ENCODE results near the gene SBF2. TPM values are rescaled to one million over a fixed set of nuclear protein-coding genes. Genes with fewer than 3 reads are reported as not detected.

The SBF2 gene
- total and polyA plus RNA-seq, 9 of the 15 experiments (the other 6 are each of a cell fraction or from before 2014, with no cell fraction given) = 0.80 to 9.5 (median 5.0) TPM

DNA sequence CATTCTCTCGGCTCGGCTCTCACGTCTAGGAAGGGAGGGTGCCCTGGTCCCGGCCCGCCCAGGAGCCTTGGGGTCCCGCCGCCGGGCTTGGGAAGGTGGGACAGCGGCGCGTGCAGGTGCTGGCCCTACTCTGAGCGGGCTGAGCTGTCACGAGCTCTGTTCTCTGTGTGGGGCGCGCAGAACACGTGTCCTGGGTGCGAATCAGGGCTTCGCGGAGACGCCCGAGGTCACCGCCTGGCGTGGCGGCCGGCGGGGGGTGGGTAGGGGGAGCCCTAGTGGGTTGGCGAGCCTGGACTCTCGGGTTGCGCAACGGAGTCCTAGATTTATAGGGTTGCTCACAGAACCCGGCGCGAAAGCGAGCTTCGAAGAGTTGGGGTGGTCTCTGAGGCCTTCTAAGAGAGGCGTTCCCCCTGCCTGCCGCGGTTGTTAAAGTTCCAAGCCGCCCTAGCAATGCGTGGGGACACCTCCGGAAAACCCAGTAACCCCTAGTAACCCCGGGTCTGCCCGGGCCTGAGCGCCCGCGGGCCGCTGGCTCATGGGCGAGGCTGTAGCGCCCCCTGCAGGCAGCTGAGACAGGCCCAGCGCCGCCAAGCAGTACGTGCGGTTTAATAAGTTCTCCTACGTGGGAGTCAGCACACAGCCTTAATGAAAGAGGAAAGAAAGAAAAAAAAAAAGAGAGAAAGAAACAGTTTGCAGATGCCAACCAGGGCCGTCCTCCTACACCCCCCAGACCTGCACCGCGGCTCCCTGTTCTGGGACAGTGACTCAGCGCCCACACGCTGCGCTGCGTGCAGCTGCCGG, 13.6 kb upstream of the SBF2 start (continued):
- TF ChIP-seq MAFG (tag; conservative IDR thresholded peaks at IDR 0.05) (peak; percentile 85), TEAD1 (CRISPR knock-in tag; IDR thresholded peaks at IDR 0.05) (no peak), RFX5 (IDR thresholded peaks at IDR 0.05; ENCODE audit: low read depth, low read length) (no peak), CBX2 (IDR thresholded peaks at IDR 0.05; ENCODE audit: insufficient read depth, low read length, poor library complexity, severe bottlenecking) (no peak), SMARCC2 (IDR thresholded peaks at IDR 0.05; ENCODE audit: low read depth) (peak; percentile 68), POLR2B (IDR thresholded peaks at IDR 0.05; ENCODE audit: low read depth, partially characterized antibody) (no peak), L3MBTL2 (IDR thresholded peaks at IDR 0.05) (peak; percentile 66), ZFP30 (CRISPR knock-in tag; IDR thresholded peaks at IDR 0.05; ENCODE audit: borderline replicate concordance) (no peak), NFXL1 (CRISPR knock-in tag; IDR thresholded peaks at IDR 0.05) (no peak), ZNF586 (CRISPR knock-in tag; conservative IDR thresholded peaks at IDR 0.05) (no peak), CBFB (CRISPR knock-in tag; IDR thresholded peaks at IDR 0.05) (no peak)
- TF ChIP-seq, protein P1, sequence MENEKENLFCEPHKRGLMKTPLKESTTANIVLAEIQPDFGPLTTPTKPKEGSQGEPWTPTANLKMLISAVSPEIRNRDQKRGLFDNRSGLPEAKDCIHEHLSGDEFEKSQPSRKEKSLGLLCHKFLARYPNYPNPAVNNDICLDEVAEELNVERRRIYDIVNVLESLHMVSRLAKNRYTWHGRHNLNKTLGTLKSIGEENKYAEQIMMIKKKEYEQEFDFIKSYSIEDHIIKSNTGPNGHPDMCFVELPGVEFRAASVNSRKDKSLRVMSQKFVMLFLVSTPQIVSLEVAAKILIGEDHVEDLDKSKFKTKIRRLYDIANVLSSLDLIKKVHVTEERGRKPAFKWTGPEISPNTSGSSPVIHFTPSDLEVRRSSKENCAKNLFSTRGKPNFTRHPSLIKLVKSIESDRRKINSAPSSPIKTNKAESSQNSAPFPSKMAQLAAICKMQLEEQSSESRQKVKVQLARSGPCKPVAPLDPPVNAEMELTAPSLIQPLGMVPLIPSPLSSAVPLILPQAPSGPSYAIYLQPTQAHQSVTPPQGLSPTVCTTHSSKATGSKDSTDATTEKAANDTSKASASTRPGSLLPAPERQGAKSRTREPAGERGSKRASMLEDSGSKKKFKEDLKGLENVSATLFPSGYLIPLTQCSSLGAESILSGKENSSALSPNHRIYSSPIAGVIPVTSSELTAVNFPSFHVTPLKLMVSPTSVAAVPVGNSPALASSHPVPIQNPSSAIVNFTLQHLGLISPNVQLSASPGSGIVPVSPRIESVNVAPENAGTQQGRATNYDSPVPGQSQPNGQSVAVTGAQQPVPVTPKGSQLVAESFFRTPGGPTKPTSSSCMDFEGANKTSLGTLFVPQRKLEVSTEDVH (IDR thresholded peaks at IDR 0.05; ENCODE audit: low read depth, partially characterized antibody) = no peak
- TF ChIP-seq, protein P2, sequence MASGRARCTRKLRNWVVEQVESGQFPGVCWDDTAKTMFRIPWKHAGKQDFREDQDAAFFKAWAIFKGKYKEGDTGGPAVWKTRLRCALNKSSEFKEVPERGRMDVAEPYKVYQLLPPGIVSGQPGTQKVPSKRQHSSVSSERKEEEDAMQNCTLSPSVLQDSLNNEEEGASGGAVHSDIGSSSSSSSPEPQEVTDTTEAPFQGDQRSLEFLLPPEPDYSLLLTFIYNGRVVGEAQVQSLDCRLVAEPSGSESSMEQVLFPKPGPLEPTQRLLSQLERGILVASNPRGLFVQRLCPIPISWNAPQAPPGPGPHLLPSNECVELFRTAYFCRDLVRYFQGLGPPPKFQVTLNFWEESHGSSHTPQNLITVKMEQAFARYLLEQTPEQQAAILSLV (tag; IDR thresholded peaks at IDR 0.05) = no peak
- TF ChIP-seq, protein P3, sequence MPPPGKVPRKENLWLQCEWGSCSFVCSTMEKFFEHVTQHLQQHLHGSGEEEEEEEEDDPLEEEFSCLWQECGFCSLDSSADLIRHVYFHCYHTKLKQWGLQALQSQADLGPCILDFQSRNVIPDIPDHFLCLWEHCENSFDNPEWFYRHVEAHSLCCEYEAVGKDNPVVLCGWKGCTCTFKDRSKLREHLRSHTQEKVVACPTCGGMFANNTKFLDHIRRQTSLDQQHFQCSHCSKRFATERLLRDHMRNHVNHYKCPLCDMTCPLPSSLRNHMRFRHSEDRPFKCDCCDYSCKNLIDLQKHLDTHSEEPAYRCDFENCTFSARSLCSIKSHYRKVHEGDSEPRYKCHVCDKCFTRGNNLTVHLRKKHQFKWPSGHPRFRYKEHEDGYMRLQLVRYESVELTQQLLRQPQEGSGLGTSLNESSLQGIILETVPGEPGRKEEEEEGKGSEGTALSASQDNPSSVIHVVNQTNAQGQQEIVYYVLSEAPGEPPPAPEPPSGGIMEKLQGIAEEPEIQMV (tag; conservative IDR thresholded peaks at IDR 0.05; ENCODE audit: low read depth) = no peak
- TF ChIP-seq, protein P4, sequence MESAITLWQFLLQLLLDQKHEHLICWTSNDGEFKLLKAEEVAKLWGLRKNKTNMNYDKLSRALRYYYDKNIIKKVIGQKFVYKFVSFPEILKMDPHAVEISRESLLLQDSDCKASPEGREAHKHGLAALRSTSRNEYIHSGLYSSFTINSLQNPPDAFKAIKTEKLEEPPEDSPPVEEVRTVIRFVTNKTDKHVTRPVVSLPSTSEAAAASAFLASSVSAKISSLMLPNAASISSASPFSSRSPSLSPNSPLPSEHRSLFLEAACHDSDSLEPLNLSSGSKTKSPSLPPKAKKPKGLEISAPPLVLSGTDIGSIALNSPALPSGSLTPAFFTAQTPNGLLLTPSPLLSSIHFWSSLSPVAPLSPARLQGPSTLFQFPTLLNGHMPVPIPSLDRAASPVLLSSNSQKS (CRISPR knock-in tag; IDR thresholded peaks at IDR 0.05) = no peak
- TF ChIP-seq, protein P5, sequence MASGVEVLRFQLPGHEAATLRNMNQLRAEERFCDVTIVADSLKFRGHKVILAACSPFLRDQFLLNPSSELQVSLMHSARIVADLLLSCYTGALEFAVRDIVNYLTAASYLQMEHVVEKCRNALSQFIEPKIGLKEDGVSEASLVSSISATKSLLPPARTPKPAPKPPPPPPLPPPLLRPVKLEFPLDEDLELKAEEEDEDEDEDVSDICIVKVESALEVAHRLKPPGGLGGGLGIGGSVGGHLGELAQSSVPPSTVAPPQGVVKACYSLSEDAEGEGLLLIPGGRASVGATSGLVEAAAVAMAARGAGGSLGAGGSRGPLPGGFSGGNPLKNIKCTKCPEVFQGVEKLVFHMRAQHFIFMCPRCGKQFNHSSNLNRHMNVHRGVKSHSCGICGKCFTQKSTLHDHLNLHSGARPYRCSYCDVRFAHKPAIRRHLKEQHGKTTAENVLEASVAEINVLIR (CRISPR knock-in tag; IDR thresholded peaks at IDR 0.05) = no peak
